Embryonic facial prominence (tissue), 1 donor: ENCODE measurements around the gene RASA3.
"Not testable (repeated sequence)": the region's sequence is repeated elsewhere in the genome, so short reads cannot be mapped to it uniquely, and the experiment has no call there.

Experiments used
- DNase-seq: peaks from one replicate; pipeline ENCODE4 v3.0.0-alpha.2; 2016; ENCODE audit errors: extremely low spot score

Gene RASA3

GRCh38 chr13:114081761-114082681 lies 50.4 kb downstream of the RASA3 start:
- DNase-seq, result no peak

- DNase-seq, result no peak
Observed at GRCh38 chr13:114080739-114081561, 51.5 kb downstream of the RASA3 start.

GRCh38 chr13:114079601-114080536 lies 52.6 kb downstream of the RASA3 start:
- no peak for DNase-seq

GRCh38 chr13:114078461-114079451 lies 53.7 kb downstream of the RASA3 start:
- no peak for DNase-seq

- no peak for DNase-seq
Observed at GRCh38 chr13:114077933-114078325, 54.5 kb downstream of the RASA3 start.

GRCh38 chr13:114077099-114077932 lies 55.1 kb downstream of the RASA3 start:
- no peak for DNase-seq

- DNase-seq, result no peak
Observed at GRCh38 chr13:114076329-114077090, 55.9 kb downstream of the RASA3 start.

GRCh38 chr13:114075811-114076210 lies 56.6 kb downstream of the RASA3 start:
- DNase-seq, result not testable (repeated sequence)

GRCh38 chr13:114074671-114075315 lies 57.6 kb downstream of the RASA3 start:
- no peak for DNase-seq

- DNase-seq, result no peak
Observed at GRCh38 chr13:114073881-114074612, 58.4 kb downstream of the RASA3 start.

GRCh38 chr13:114072421-114072820 lies 60.0 kb downstream of the RASA3 start:
- DNase-seq, result no peak

GRCh38 chr13:114071991-114072390 lies 60.4 kb downstream of the RASA3 start:
- no peak for DNase-seq

- DNase-seq, result no peak
Observed at GRCh38 chr13:114071410-114071809, 61.0 kb downstream of the RASA3 start.

GRCh38 chr13:114070098-114070799 lies 62.2 kb downstream of the RASA3 start:
- no peak for DNase-seq

GRCh38 chr13:114069376-114070097 lies 62.9 kb downstream of the RASA3 start:
- DNase-seq, result no peak

- no peak for DNase-seq
Observed at GRCh38 chr13:114068656-114069318, 63.6 kb downstream of the RASA3 start.
